SK-N-SH (cell line): ENCODE data around the gene TLX2.

Experiments
- CTCF ChIP-seq: fragments of 200-600 bp; sonication (generic); IDR thresholded peaks from 2 replicates; pipeline ENCODE4 v1.6.1; 2017; ENCODE audit warnings: antibody characterized with exemption, mild to moderate bottlenecking, moderate library complexity
- EP300 ChIP-seq, 2 experiments: IDR thresholded peaks; 2 replicates each; pipeline versions ENCODE4 v1.4.0 to v1.6.1; 2012; ENCODE audit warnings: borderline replicate concordance in 1 of 2, low read depth in 1 of 2, low read length in 1 of 2
- FOSL2 ChIP-seq: IDR thresholded peaks from 2 replicates; pipeline ENCODE4 v1.4.0; 2012; ENCODE audit warnings: low read depth, mild to moderate bottlenecking, moderate library complexity, borderline replicate concordance
- GATA2 ChIP-seq: sonication (generic); formaldehyde crosslinking; IDR thresholded peaks from 2 replicates; pipeline ENCODE4 v1.5.0; 2020; ENCODE audit warnings: mild to moderate bottlenecking, missing genetic modification reagents
- JUND ChIP-seq: IDR thresholded peaks from 2 replicates; pipeline ENCODE4 v1.4.0; 2012
- MXI1 ChIP-seq: IDR thresholded peaks from 2 replicates; pipeline ENCODE4 v1.6.1; 2012; ENCODE audit warnings: mild to moderate bottlenecking, low read depth, low read length, improper control_type of control experiment
- POLR2AphosphoS5 ChIP-seq: IDR thresholded peaks from 2 replicates; pipeline ENCODE4 v1.6.1; 2012; ENCODE audit warnings: low read depth, low read length
- RAD21 ChIP-seq: IDR thresholded peaks from 2 replicates; pipeline ENCODE4 v1.6.1; 2012; ENCODE audit warnings: mild to moderate bottlenecking, low read length
- REST ChIP-seq: IDR thresholded peaks from 2 replicates; pipeline ENCODE4 v1.6.1; 2012; ENCODE audit warnings: mild to moderate bottlenecking, low read depth, low read length, moderate library complexity
- SMC3 ChIP-seq: IDR thresholded peaks from 2 replicates; pipeline ENCODE4 v1.6.1; 2012; ENCODE audit warnings: low read depth, low read length, improper control_type of control experiment
- TAF1 ChIP-seq: IDR thresholded peaks from 2 replicates; pipeline ENCODE4 v1.6.1; 2012; ENCODE audit warnings: low read depth, mild to moderate bottlenecking, low read length, moderate library complexity, borderline replicate concordance
- USF2 ChIP-seq: fragments of 150-350 bp; IDR thresholded peaks from 2 replicates; pipeline ENCODE4 v1.6.1; 2017; ENCODE audit warnings: antibody characterized with exemption, low read length, low read depth, borderline replicate concordance
- YY1 ChIP-seq: IDR thresholded peaks from 2 replicates; pipeline ENCODE4 v1.4.0; 2012; ENCODE audit warnings: low read depth, mild to moderate bottlenecking

- no peak for TF ChIP-seq CTCF
- no peak for TF ChIP-seq POLR2AphosphoS5
- no peak for TF ChIP-seq YY1
- TF ChIP-seq REST = no peak
- no peak for TF ChIP-seq SMC3
- TF ChIP-seq RAD21 = no peak
- no peak for TF ChIP-seq FOSL2
- no peak for TF ChIP-seq JUND
- no peak for TF ChIP-seq TAF1
- TF ChIP-seq USF2 = no peak
- no peak for TF ChIP-seq GATA2
- TF ChIP-seq MXI1 = no peak
- no peak for TF ChIP-seq EP300 (IDR thresholded peaks at IDR 0.05; ENCODE audit: borderline replicate concordance in 1 of 2, low read depth in 1 of 2, low read length in 1 of 2)
These were observed 17.1 kb upstream of the TLX2 start for GRCh38 chr2:74496997-74497776.
